ENCODE results near the gene NEK10.

NEK10 gene

GRCh38 chr3:27090275-27091041 lies 278.7 kb downstream of the NEK10 start:
- no peak for DNase-seq

DNA sequence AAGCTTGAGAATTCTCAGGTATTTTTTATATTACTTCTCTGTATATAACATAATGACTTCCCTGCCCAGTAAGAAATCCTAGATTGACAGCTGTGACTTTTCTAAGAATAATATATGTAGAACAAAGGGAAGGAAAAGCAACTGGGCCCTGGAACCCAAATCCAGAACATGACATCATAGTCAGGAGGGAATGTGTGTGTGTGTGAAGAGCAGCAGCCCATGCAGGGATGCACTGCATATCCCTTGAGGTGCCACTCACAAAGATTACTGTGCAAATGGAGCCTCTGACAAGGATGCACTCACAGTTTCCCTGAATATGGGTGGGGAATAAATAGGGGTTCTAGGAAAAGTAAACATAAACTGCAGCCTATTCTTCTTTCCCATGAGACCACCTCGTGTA lies 279.5 kb downstream of the NEK10 start:
- no peak for DNase-seq

DNA sequence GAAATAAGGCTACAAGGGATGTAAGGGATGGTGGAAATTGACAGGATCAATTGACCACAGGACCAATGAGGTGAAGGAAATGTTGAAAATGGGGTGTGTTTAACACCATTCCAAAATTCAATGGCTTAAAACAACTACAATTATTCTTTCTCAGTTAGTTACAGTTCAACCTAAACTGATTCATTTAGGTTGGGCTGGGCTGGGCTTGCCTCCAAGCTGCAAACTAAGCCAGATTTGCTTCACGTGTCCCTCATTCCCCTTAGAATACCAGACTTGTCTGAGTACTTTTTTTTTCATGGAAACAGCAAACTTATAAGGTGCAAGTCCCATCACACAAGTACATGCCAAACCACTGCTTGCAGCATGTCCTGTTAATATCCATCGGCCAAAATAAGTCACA lies 280.1 kb downstream of the NEK10 start:
- no peak for DNase-seq

GRCh38 chr3:27085829-27086730 lies 283.1 kb downstream of the NEK10 start:
- no peak for DNase-seq

DNA sequence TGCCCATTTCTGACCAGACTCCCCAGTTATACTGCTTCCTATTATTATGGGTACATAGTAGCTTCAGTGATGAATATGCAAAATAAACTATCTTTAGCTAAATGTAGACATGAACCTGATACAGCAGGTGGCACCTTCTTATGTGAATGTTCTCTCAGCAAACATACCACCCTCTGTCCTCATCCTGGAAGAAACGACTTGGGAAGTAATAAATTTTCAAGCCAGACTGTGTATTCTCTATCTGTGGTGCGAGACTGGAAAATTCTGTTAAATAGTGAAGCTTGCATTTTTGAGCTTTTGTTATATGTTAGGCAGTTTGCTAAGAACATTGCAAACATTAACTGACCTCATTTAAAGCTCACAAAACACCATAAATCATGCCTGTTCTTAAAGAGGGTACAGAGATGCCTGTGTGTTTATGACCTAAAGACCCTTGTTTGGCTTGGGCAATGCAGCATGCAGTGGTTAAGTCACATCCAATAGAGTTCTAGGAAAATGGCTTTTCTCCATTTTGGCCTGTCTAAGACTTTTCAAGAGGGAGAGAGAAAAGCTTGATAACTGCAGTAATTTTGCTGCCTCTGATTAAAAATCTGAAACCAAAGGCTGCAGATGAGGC lies 287.1 kb downstream of the NEK10 start:
- no peak for DNase-seq

DNA sequence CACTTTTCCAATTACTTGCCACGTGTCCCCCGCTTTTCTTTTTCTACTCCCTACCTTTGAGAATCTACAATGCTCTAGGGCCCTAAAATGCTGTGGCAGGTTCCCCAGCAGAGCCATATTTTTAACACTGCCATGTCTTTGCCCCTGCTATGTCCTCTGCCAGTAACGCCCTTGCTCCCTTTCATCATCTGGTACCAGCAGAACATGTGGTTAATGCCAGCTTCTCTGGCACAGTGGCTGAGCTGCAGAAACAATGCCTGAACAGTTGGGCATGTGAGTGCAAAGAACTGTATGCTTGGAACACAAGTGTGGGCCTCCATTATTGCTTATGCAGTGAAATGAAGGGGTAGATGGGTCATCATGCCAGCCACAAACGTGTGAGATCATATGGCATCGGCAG lies 287.6 kb downstream of the NEK10 start:
- DNase-seq = no peak

DNA sequence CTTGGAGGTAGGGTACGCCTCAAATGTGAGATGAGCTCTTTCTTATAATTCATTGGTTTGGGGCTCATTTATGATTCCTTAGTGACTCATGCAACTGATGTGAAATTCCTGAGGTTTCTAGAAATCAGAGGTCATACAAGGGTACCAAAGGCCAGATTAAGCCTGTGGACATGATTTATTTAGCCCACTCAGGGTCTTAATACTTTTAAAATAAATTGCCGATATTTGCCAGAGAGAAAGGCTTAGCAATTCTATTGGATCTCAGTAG lies 289.0 kb downstream of the NEK10 start:
- DNase-seq = no peak

DNA sequence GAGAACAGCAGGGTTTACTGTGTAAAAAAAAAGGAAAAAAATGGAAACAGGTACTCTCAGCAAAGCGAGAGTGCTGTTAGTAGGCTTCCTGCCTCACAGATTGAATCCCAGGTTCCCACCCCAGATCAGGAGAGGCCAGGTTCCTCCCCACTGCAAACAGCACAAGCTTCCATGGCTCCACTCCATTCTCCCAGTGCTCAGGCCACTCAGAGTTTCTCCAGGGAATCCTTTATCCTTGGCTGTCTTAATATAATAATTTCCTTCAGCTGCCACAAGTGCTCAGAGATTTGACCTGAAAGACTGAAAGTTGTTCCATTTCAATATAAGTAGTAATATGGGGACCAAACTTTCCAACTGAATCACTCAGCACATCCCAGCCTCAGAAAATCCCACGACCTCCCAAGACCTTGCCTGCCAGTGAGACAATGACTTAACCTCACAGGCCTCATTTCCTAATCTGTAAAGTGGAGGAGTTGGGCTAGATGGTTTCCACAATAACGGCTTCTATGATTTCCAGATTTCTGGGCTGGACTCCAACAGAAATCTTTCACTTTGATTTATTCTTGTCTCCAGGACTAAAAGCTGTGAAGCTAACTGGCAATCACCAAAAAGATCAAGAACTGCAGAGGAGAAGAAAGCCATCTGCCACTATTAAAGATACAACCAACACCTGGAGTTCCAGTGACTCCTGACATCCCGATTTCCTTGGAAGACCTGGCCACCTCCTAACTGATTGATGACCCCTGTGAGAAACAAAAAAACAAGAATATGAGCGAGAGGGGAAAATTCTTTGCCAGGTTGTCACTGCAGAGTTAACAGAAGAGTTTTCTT lies 289.5 kb downstream of the NEK10 start:
- no peak for DNase-seq

- DNase-seq = no peak
Measured at GRCh38 chr3:27078246-27078913, 290.8 kb downstream of the NEK10 start.

GRCh38 chr3:27076815-27077630 lies 292.2 kb downstream of the NEK10 start:
- no peak for DNase-seq

GRCh38 chr3:27074914-27075313 lies 294.3 kb downstream of the NEK10 start:
- no peak for DNase-seq

DNA sequence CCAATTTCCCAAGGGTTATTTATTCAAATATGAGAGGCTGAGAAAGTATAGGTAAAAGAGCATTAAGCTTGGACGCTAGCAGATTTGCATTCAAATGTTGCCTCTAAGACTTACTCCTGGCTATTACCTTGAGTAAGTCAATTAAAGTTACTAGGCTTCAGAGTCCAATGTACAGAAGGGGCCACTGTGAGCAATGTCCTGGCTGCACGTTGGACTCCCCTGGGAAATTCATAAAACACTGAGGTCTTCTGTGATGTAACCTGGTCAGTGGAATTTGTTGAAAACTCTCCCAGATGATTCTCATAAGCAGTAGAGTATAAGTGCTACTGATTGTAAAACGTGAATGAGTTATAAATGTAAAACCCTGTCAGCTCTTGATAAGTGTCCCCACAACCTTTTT lies 295.3 kb downstream of the NEK10 start:
- DNase-seq = no peak

- no peak for DNase-seq
Measured at GRCh38 chr3:27072810-27073651, 296.2 kb downstream of the NEK10 start.

DNA sequence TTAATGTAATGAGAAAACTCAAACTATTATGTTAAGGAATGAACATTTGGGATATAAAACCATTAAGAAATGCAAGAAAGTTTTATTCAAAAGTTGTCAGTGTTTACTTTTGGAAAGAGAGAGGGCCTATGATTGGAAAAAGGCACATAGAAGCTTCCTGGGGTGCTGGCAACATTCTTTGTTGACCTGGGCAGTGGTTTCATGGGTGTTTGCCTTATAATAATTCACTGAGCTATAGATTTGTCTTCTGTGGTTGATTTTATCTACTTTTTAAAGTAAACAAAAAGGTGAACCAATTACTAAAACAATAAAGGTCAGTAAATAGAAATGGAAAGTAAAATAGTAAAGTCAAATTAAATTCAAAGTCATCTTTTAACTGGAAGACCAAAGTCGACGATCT lies 308.8 kb downstream of the NEK10 start:
- no peak for DNase-seq
